H1 (cell line): ENCODE results near the gene EPHA4. TPM values are rescaled to one million over a fixed set of nuclear protein-coding genes. Genes with fewer than 3 reads are reported as not detected.

Experiments
- CHD1 ChIP-seq: IDR thresholded peaks from 2 replicates; pipeline ENCODE4 v1.6.1; 2012; ENCODE audit warnings: low read depth, low read length, improper control_type of control experiment
- GTF2F1 ChIP-seq: IDR thresholded peaks from 2 replicates; pipeline ENCODE4 v1.6.1; 2012; ENCODE audit warnings: low read depth, low read length, improper control_type of control experiment, borderline replicate concordance
- RBBP5 ChIP-seq: IDR thresholded peaks from 2 replicates; pipeline ENCODE4 v1.7.1; 2012; ENCODE audit warnings: low read depth, mild to moderate bottlenecking, inconsistent platforms, low read length, moderate library complexity, borderline replicate concordance
- SP4 ChIP-seq: IDR thresholded peaks from 2 replicates; pipeline ENCODE4 v1.6.1; 2012; ENCODE audit warnings: low read length, inconsistent platforms
- polyA plus RNA-seq, 7 experiments: library from polyadenylated mRNA; depleted of rRNA in 3 of 7; stranded (reverse) in 5 of 7; unstranded in 2 of 7; fragments of >200 nt in 5 of 7; fragments of 200-250 nt in 2 of 7; gene quantifications; 1 replicate in 5 of 7; 2 replicates in 1 of 7; 4 replicates in 1 of 7; pipeline versions ENCODE4 v1.2.1 to v1.2.3, GENCODE V29; 2011 to 2013; ENCODE audit warnings: missing spikeins in 2 of 7, mixed read lengths in 2 of 7
- total RNA-seq: library from RNA; stranded (reverse); fragmentation: NEBNext Ultra II Directional; extraction: Animal tissue kit (Norgen Biotek cat#: 25700); gene quantifications from 2 replicates; pipeline ENCODE4 v1.2.1, GENCODE V29; 2021

The EPHA4 gene
- total and polyA plus RNA-seq, 2 of the 8 experiments (the other 6 are each of a cell fraction or from before 2014, with no cell fraction given): 4.3 to 5.7 TPM

- TF ChIP-seq SP4 (no peak), RBBP5 (no peak), GTF2F1 (no peak), CHD1 (no peak)
Observed at GRCh38 chr2:221485503-221485870, 86.6 kb downstream of the EPHA4 start (continued).
